HCT116 (cell line): Measurements from ENCODE around the gene CDK2AP2. TPM values are rescaled to one million over a fixed set of nuclear protein-coding genes. Genes with fewer than 3 reads are reported as not detected.
A peak's percentile ranks its signal among the peaks of the same experiment; 100 is the strongest.
"Not testable (repeated sequence)": the region's sequence is repeated elsewhere in the genome, so short reads cannot be mapped to it uniquely, and the experiment has no call there.

Experiments
- ATAC-seq: fragments of 200-7000 bp; cut with Tn5 transposase; 2 replicates; pipeline ENCODE4 v1.9.1; 2020; ENCODE audit warnings: mild to moderate bottlenecking, moderate library complexity
- BruUV-seq: library from RNA; stranded (reverse); fragments of 400-500 nt; replicated peaks from 2 replicates; lab custom pipeline; 2021; lab: Mats Ljungman, UMichigan
- CTCF ChIA-PET: fragments of 300-600 bp; sonication (Branson Sonifier 250); formaldehyde crosslinking; loops from one replicate; lab custom pipeline; 2021; ENCODE audit warnings: antibody characterized with exemption; lab: Charles Lee
- POLR2A ChIA-PET: fragments of 300-600, 350-600 bp; sonication (Branson Sonifier 250); formaldehyde crosslinking; loops from one replicate; lab custom pipeline; 2021; ENCODE audit warnings: antibody characterized with exemption; lab: Charles Lee
- RAD21 ChIA-PET, 2 experiments: fragments of 300-600 bp; sonication (Branson Sonifier 250); formaldehyde crosslinking; loops; one replicate each; lab custom pipeline; 2023; ENCODE audit warnings: low total read pairs in 2 of 2; ENCODE audit not compliant: uncharacterized antibody in 2 of 2, unreplicated experiment in 2 of 2, low non-redundant PET in 1 of 2; lab: Charles Lee
- DNase-seq: peaks from one replicate; pipeline ENCODE4 v3.0.0-alpha.2; 2010; ENCODE audit warnings: low read depth, low spot score
- H2AFZ ChIP-seq: fragments of 200-600 bp; shearing (Covaris generic), sonication (generic); 2 replicates; pipeline ENCODE4 v1.6.1; 2017; ENCODE audit warnings: low read depth, mixed run types, mixed read lengths, antibody characterized with exemption, low read length; ENCODE audit not compliant: poor library complexity, severe bottlenecking
- H3K27ac ChIP-seq: 2 replicates; pipeline ENCODE4 v1.5.1; 2012; ENCODE audit warnings: low read depth, low read length
- H3K27me3 ChIP-seq: fragments of 200-600 bp; sonication (generic); 2 replicates; pipeline ENCODE4 v1.6.1; 2016; ENCODE audit warnings: mixed run types, low read length, mixed read lengths; ENCODE audit not compliant: insufficient read depth
- H3K36me3 ChIP-seq, 2 experiments: fragments of 200-500 bp in 1 of 2; fragments of 200-600 bp in 1 of 2; sonication (Bioruptor generic) in 1 of 2; sonication (generic) in 1 of 2; 2 replicates each; pipeline versions ENCODE4 v1.5.1 to v1.6.1; 2014 to 2016; ENCODE audit warnings: low read length in 2 of 2, inconsistent platforms in 1 of 2, mixed read lengths in 1 of 2, mixed run types in 1 of 2; ENCODE audit not compliant: insufficient read depth in 2 of 2, control insufficient read depth in 1 of 2
- H3K4me1 ChIP-seq, 2 experiments: fragments of 200-600 bp in 1 of 2; sonication (generic) in 1 of 2; 2 replicates each; pipeline versions ENCODE4 v1.5.1 to v1.6.1; 2012 to 2017; ENCODE audit warnings: low read length in 2 of 2, inconsistent platforms in 1 of 2, mild to moderate bottlenecking in 1 of 2, mixed read lengths in 1 of 2, mixed run types in 1 of 2, moderate library complexity in 1 of 2; ENCODE audit not compliant: insufficient read depth in 2 of 2, control insufficient read depth in 1 of 2
- H3K4me2 ChIP-seq: fragments of 200-600 bp; sonication (generic); 2 replicates; pipeline ENCODE4 v1.6.1; 2017; ENCODE audit warnings: mixed run types, low read length, mixed read lengths
- H3K4me3 ChIP-seq, 2 experiments: fragments of 200-600 bp in 1 of 2; sonication (generic) in 1 of 2; replicated peaks in 1 of 2; 2 replicates each; pipeline ENCODE4 v1.5.1; 2011 to 2016; ENCODE audit warnings: low read length in 2 of 2, control low read depth in 1 of 2, low read depth in 1 of 2, mild to moderate bottlenecking in 1 of 2, mixed read lengths in 1 of 2, mixed run types in 1 of 2
- H3K79me2 ChIP-seq: fragments of 200-600 bp; sonication (generic); 2 replicates; pipeline ENCODE4 v1.6.1; 2017; ENCODE audit warnings: mild to moderate bottlenecking, mixed run types, low read length, moderate library complexity, mixed read lengths; ENCODE audit not compliant: insufficient read depth
- H3K9ac ChIP-seq: fragments of 200-600 bp; sonication (generic); 2 replicates; pipeline ENCODE4 v1.6.1; 2016; ENCODE audit warnings: low read length, mixed read lengths
- H3K9me2 ChIP-seq: fragments of 200-600 bp; sonication (generic), shearing (Covaris generic); 2 replicates; pipeline ENCODE4 v1.6.1; 2017; ENCODE audit warnings: mixed run types, mild to moderate bottlenecking, moderate library complexity; ENCODE audit not compliant: insufficient read depth
- H3K9me3 ChIP-seq, 2 experiments: fragments of 200-500 bp in 1 of 2; fragments of 200-600 bp in 1 of 2; sonication (Bioruptor generic) in 1 of 2; sonication (generic) in 1 of 2; 2 replicates each; pipeline ENCODE4 v1.6.1; 2014 to 2017; ENCODE audit warnings: low read length in 2 of 2, mixed read lengths in 2 of 2, inconsistent platforms in 1 of 2, low read depth in 1 of 2, mild to moderate bottlenecking in 1 of 2, mixed run types in 1 of 2, moderate library complexity in 1 of 2; ENCODE audit not compliant: control insufficient read depth in 1 of 2, insufficient read depth in 1 of 2
- H4K20me1 ChIP-seq: fragments of 200-600 bp; sonication (generic), shearing (Covaris generic); 2 replicates; pipeline ENCODE4 v1.6.1; 2017; ENCODE audit warnings: mixed run types, mild to moderate bottlenecking, moderate library complexity; ENCODE audit not compliant: insufficient read depth
- RAD21 ChIP-seq: IDR thresholded peaks from 2 replicates; pipeline ENCODE4 v1.6.1; 2012; ENCODE audit warnings: low read depth, mild to moderate bottlenecking
- TCF7L2 ChIP-seq: IDR thresholded peaks from 2 replicates; pipeline ENCODE4 v1.7.0; 2011; ENCODE audit warnings: borderline replicate concordance, inconsistent platforms; ENCODE audit not compliant: insufficient read depth, insufficient read length; ENCODE audit errors: extremely low read depth
- intact Hi-C: fragments of 100-400 bp; cut with micrococcal nuclease; formaldehyde crosslinking; loops from 2 replicates; pipeline ENCODE4 v1.10.0; 2022
- total RNA-seq: library from RNA; stranded (reverse); gene quantifications from one replicate; pipeline ENCODE4 v1.2.1, GENCODE V29; 2021; ENCODE audit not compliant: unreplicated experiment
- TF ChIP-seq, protein P1 (sequence below): IDR thresholded peaks from 2 replicates; pipeline ENCODE4 v1.6.1; 2012
- TF ChIP-seq, protein P2 (sequence below): IDR thresholded peaks from 2 replicates; pipeline ENCODE4 v1.6.1; 2011; ENCODE audit warnings: mild to moderate bottlenecking, low read length, moderate library complexity; ENCODE audit not compliant: insufficient replicate concordance; ENCODE audit errors: extremely low read depth
- TF ChIP-seq, protein P3 (sequence below), 3 experiments: fragments of 200-600 bp in 1 of 3; sonication (generic) in 1 of 3; IDR thresholded peaks in 2 of 3; conservative IDR thresholded peaks in 1 of 3; 2 replicates each; pipeline ENCODE4 v1.5.1; 2012 to 2017; ENCODE audit warnings: low read depth in 2 of 3, low read length in 2 of 3, antibody characterized with exemption in 1 of 3, borderline replicate concordance in 1 of 3, control low read depth in 1 of 3, mild to moderate bottlenecking in 1 of 3, mixed read lengths in 1 of 3, mixed run types in 1 of 3, moderate library complexity in 1 of 3; ENCODE audit not compliant: insufficient read depth in 1 of 3

CDK2AP2 gene
- total RNA-seq, 1 experiment from 2014 or later, result 53.6 TPM

DNA sequence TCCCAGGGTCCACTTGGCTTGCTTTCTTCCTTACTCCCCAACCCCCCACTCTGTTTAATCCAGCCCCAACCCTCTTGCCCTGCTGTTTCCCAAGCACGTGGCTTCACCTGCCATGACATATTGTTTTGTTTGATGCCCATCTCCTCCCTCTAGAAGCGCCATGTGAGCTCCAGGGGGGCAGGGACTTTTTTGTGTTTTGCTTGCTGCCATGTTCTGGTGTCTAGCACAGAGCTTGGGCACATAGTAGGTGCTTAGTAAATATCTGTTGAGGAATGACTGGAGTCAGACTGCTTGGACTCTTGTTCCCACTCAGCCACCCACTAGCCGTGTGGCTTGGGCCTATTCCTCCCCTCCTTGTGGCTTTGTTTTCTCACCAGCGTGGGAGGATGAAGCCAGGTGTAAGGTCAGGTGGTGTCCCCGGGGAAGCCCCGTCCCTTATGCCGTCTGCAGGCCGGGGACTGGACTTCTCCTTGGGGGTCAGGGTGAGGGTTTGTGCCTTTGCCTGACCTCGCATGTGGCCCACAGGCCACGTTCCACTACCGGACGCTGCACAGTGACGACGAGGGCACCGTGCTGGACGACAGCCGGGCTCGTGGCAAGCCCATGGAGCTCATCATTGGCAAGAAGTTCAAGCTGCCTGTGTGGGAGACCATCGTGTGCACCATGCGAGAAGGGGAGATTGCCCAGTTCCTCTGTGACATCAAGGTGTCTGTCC lies 21.3 kb downstream of the CDK2AP2 start:
- Histone ChIP-seq H3K9ac (no peak overlapping the region), H4K20me1 (no peaks in the 10 kb centered on the region), H3K27ac (peak overlapping the region; percentile 25; the same call in 1 of the 2 replicates), H3K4me3 (no peak overlapping the region), H3K9me2 (no peaks in the 10 kb centered on the region), H3K4me2 (peak overlapping the region; percentile 36), H3K9me3 (no peaks in the 10 kb centered on the region), H2AFZ (no peak overlapping the region), H3K27me3 (no peaks in the 10 kb centered on the region), H3K36me3 (no peaks in the 10 kb centered on the region; a peak in 1 of 4 replicates), H3K4me1 (peaks cover 7 to 28% of the 10 kb centered on the region in 2 experiments; a peak in 3 of 4 replicates), H3K79me2 (peaks cover 7% of the 10 kb centered on the region; the same call in 1 of the 2 replicates)
- ChIA-PET POLR2A (interaction anchor here (0.6 kb wide), 1 partner anchor 59 kb away, joined by 3 read pairs; no protein-coding TSS in a partner anchor), RAD21 (no interaction called here), CTCF (interaction anchor here (1.2 kb wide), 1 partner anchor 85 kb away, joined by 3 read pairs; the partner anchor contains the start of gene PPP1CA)
- no TSS peak for BruUV-seq
- intact Hi-C loops, result no loop called here
- TF ChIP-seq, protein P1, sequence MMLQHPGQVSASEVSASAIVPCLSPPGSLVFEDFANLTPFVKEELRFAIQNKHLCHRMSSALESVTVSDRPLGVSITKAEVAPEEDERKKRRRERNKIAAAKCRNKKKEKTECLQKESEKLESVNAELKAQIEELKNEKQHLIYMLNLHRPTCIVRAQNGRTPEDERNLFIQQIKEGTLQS, result no peak
- TF ChIP-seq, protein P2, sequence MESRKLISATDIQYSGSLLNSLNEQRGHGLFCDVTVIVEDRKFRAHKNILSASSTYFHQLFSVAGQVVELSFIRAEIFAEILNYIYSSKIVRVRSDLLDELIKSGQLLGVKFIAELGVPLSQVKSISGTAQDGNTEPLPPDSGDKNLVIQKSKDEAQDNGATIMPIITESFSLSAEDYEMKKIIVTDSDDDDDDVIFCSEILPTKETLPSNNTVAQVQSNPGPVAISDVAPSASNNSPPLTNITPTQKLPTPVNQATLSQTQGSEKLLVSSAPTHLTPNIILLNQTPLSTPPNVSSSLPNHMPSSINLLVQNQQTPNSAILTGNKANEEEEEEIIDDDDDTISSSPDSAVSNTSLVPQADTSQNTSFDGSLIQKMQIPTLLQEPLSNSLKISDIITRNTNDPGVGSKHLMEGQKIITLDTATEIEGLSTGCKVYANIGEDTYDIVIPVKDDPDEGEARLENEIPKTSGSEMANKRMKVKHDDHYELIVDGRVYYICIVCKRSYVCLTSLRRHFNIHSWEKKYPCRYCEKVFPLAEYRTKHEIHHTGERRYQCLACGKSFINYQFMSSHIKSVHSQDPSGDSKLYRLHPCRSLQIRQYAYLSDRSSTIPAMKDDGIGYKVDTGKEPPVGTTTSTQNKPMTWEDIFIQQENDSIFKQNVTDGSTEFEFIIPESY, result no peak
- no peak for TF ChIP-seq RAD21
- TF ChIP-seq TCF7L2, result no peak
- TF ChIP-seq, protein P3, sequence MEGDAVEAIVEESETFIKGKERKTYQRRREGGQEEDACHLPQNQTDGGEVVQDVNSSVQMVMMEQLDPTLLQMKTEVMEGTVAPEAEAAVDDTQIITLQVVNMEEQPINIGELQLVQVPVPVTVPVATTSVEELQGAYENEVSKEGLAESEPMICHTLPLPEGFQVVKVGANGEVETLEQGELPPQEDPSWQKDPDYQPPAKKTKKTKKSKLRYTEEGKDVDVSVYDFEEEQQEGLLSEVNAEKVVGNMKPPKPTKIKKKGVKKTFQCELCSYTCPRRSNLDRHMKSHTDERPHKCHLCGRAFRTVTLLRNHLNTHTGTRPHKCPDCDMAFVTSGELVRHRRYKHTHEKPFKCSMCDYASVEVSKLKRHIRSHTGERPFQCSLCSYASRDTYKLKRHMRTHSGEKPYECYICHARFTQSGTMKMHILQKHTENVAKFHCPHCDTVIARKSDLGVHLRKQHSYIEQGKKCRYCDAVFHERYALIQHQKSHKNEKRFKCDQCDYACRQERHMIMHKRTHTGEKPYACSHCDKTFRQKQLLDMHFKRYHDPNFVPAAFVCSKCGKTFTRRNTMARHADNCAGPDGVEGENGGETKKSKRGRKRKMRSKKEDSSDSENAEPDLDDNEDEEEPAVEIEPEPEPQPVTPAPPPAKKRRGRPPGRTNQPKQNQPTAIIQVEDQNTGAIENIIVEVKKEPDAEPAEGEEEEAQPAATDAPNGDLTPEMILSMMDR (IDR thresholded peaks at IDR 0.05 in 2 of 3, conservative IDR thresholded peaks at IDR 0.05 in 1 of 3; ENCODE audit: borderline replicate concordance in 1 of 3, insufficient read depth in 1 of 3, low read depth in 2 of 3, low read length in 2 of 3), result no peak
- no peak for DNase-seq
- no peak for ATAC-seq

DNA sequence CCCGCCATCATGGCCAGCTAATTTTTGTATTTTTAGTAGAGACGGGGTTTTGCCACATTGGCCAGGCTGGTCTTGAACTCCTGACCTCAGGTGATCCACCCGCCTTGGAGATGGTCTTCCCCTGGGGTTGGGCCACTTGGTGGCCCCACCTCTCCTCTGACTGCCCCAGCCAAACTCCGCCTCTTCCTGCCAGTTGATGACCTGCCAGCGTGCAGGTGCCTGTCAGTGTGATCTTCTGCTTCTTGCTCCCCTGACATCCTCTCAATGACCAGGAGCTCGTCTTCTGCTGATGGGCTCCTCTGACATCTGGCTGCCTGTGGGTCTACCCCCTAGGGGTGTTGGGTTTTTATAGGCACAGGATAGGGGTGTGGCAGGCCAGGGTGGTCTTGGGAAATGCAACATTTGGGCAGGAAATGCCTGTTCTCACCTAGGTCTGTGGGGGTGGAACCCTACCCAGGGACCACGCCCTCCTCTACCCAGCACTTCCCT lies 22.0 kb downstream of the CDK2AP2 start:
- intact Hi-C loops, H3K4me3 ChIP-seq, H3K9me3 ChIP-seq, H3K27me3 ChIP-seq, H2AFZ ChIP-seq, H3K9ac ChIP-seq, DNase-seq, BruUV-seq, H3K79me2 ChIP-seq, RAD21 ChIA-PET, H3K36me3 ChIP-seq, H4K20me1 ChIP-seq, H3K9me2 ChIP-seq: not testable (repeated sequence)
- POLR2A ChIA-PET, result interaction anchor here (0.6 to 1.3 kb wide), 2 partner anchors 59 to 85 kb away, joined by 3 read pairs; partner anchors contain the start of gene PPP1CA
- Histone ChIP-seq H3K4me1 (peaks cover 7 to 28% of the 10 kb centered on the region in 2 experiments; a peak in 3 of 4 replicates), H3K4me2 (peak overlapping the region; percentile 36), H3K27ac (peak overlapping the region; percentile 25; the same call in 1 of the 2 replicates)
- CTCF ChIA-PET, result interaction anchor here (1.2 kb wide), 1 partner anchor 85 kb away, joined by 3 read pairs; the partner anchor contains the start of gene PPP1CA
- ATAC-seq, result peak; percentile 32; the same call in 1 of the 2 replicates
